Gastroesophageal sphincter (tissue), 3 donors: Measurements from ENCODE around the gene CEACAM6.
"Not testable (repeated sequence)": the region's sequence is repeated elsewhere in the genome, so short reads cannot be mapped to it uniquely, and the experiment has no call there.

Source experiments
- CTCF ChIP-seq, 4 experiments: fragments of 200-600 bp in 2 of 4; fragments of 450-650 bp in 2 of 4; sonication (generic) in 1 of 4; IDR thresholded peaks; one replicate each; pipeline ENCODE4 v1.5.1; 2017 to 2019; ENCODE audit warnings: antibody characterized with exemption in 4 of 4, mild to moderate bottlenecking in 2 of 4, moderate library complexity in 2 of 4
- EP300 ChIP-seq: sonication (generic); formaldehyde crosslinking; IDR thresholded peaks from one replicate; pipeline ENCODE4 v1.6.1; 2017; ENCODE audit warnings: antibody characterized with exemption, mild to moderate bottlenecking
- POLR2A ChIP-seq, 2 donors: fragments of 450-650 bp; IDR thresholded peaks; one replicate each; pipeline ENCODE4 v1.6.1; 2017; ENCODE audit warnings: antibody characterized with exemption in 2 of 2, mild to moderate bottlenecking in 2 of 2, moderate library complexity in 1 of 2
- POLR2AphosphoS5 ChIP-seq: sonication (generic); formaldehyde crosslinking; IDR thresholded peaks from one replicate; pipeline ENCODE4 v1.6.1; 2017; ENCODE audit warnings: antibody characterized with exemption

GRCh38 chr19:41789053-41789452 is 33.7 kb downstream of the CEACAM6 start:
- TF ChIP-seq POLR2A (IDR thresholded peaks at IDR 0.05); CTCF (IDR thresholded peaks at IDR 0.05); POLR2AphosphoS5; EP300: not testable (repeated sequence)
